ENCODE results near the gene OR52H1.

- no peak for TF ChIP-seq EP300 (IDR thresholded peaks at IDR 0.05)
- TF ChIP-seq CTCF (IDR thresholded peaks at IDR 0.05) = no peak
These were observed 1.9 kb downstream of the OR52H1 start for GRCh38 chr11:5546457-5546856.
